Measurements from ENCODE around the gene DPP9.

DPP9 gene

GRCh38 chr19:4684312-4685095, 39.1 kb downstream of the DPP9 start:
- TF ChIP-seq TEAD4 (IDR thresholded peaks at IDR 0.05), result no peak
- TF ChIP-seq RAD21 (IDR thresholded peaks at IDR 0.05; ENCODE audit: low read depth), result no peak
- no peak for TF ChIP-seq REST (IDR thresholded peaks at IDR 0.05; ENCODE audit: low read depth)
- TF ChIP-seq EGR1 (IDR thresholded peaks at IDR 0.05), result no peak
- no peak for TF ChIP-seq CEBPB (IDR thresholded peaks at IDR 0.05)
- TF ChIP-seq ZBTB7A (IDR thresholded peaks at IDR 0.05; ENCODE audit: low read depth), result no peak
- no peak for TF ChIP-seq TCF12 (IDR thresholded peaks at IDR 0.05; ENCODE audit: low read depth)
- TF ChIP-seq FOXM1 (IDR thresholded peaks at IDR 0.05; ENCODE audit: borderline replicate concordance, low read depth), result no peak

GRCh38 chr19:4682417-4683200, 41.0 kb downstream of the DPP9 start:
- TF ChIP-seq YY1 (IDR thresholded peaks at IDR 0.05; ENCODE audit: low read depth) (no peak), TCF12 (IDR thresholded peaks at IDR 0.05; ENCODE audit: low read depth) (no peak), NFIC (IDR thresholded peaks at IDR 0.05) (no peak), CEBPB (IDR thresholded peaks at IDR 0.05) (no peak), MAX (IDR thresholded peaks at IDR 0.05) (no peak), FOXM1 (IDR thresholded peaks at IDR 0.05; ENCODE audit: borderline replicate concordance, low read depth) (no peak), USF1 (IDR thresholded peaks at IDR 0.05) (no peak), ZBTB7A (IDR thresholded peaks at IDR 0.05; ENCODE audit: low read depth) (no peak), EP300 (IDR thresholded peaks at IDR 0.05; ENCODE audit: borderline replicate concordance) (no peak), REST (IDR thresholded peaks at IDR 0.05; ENCODE audit: low read depth) (no peak), RAD21 (IDR thresholded peaks at IDR 0.05; ENCODE audit: low read depth) (no peak), TEAD4 (IDR thresholded peaks at IDR 0.05) (no peak), TAF1 (IDR thresholded peaks at IDR 0.05; ENCODE audit: low read depth) (no peak), CREB1 (IDR thresholded peaks at IDR 0.05; ENCODE audit: low read depth) (no peak), EGR1 (IDR thresholded peaks at IDR 0.05) (no peak)

- TF ChIP-seq YY1 (IDR thresholded peaks at IDR 0.05; ENCODE audit: low read depth) (no peak), TAF1 (IDR thresholded peaks at IDR 0.05; ENCODE audit: low read depth) (no peak), FOXM1 (IDR thresholded peaks at IDR 0.05; ENCODE audit: borderline replicate concordance, low read depth) (no peak), USF1 (IDR thresholded peaks at IDR 0.05) (no peak), CREB1 (IDR thresholded peaks at IDR 0.05; ENCODE audit: low read depth) (no peak), NFIC (IDR thresholded peaks at IDR 0.05) (no peak), CEBPB (IDR thresholded peaks at IDR 0.05) (no peak), MAX (IDR thresholded peaks at IDR 0.05) (no peak), TEAD4 (IDR thresholded peaks at IDR 0.05) (no peak), RAD21 (IDR thresholded peaks at IDR 0.05; ENCODE audit: low read depth) (no peak), EGR1 (IDR thresholded peaks at IDR 0.05) (no peak), ZBTB7A (IDR thresholded peaks at IDR 0.05; ENCODE audit: low read depth) (no peak), TCF12 (IDR thresholded peaks at IDR 0.05; ENCODE audit: low read depth) (no peak), REST (IDR thresholded peaks at IDR 0.05; ENCODE audit: low read depth) (no peak), EP300 (IDR thresholded peaks at IDR 0.05; ENCODE audit: borderline replicate concordance) (no peak)
These were observed 44.5 kb downstream of the DPP9 start for GRCh38 chr19:4678881-4679790.
